KMS-11 (cell line): Measurements from ENCODE around the gene TMEM151B.

Source experiments
- H2AFZ ChIP-seq: fragments of 200-600 bp; sonication (generic); 2 replicates; pipeline ENCODE4 v1.6.1; 2016; ENCODE audit warnings: antibody characterized with exemption, mixed run types, low read depth
- H3K27ac ChIP-seq: fragments of 200-600 bp; sonication (generic); 2 replicates; pipeline ENCODE4 v1.6.1; 2016; ENCODE audit warnings: mild to moderate bottlenecking, mixed run types
- H3K27me3 ChIP-seq: fragments of 200-600 bp; sonication (generic); 2 replicates; pipeline ENCODE4 v1.6.1; 2017; ENCODE audit warnings: mild to moderate bottlenecking, low read depth, mixed run types, moderate library complexity; ENCODE audit not compliant: insufficient read depth
- H3K36me3 ChIP-seq: fragments of 200-600 bp; sonication (generic); 2 replicates; pipeline ENCODE4 v1.6.1; 2017; ENCODE audit warnings: mild to moderate bottlenecking, mixed run types; ENCODE audit not compliant: insufficient read depth
- H3K4me1 ChIP-seq: fragments of 200-600 bp; sonication (generic); 2 replicates; pipeline ENCODE4 v1.6.1; 2016; ENCODE audit warnings: mild to moderate bottlenecking, low read depth, mixed run types; ENCODE audit not compliant: poor library complexity, severe bottlenecking
- H3K4me2 ChIP-seq: fragments of 200-600 bp; sonication (generic); 2 replicates; pipeline ENCODE4 v1.7.0; 2016; ENCODE audit warnings: mild to moderate bottlenecking, mixed run types
- H3K4me3 ChIP-seq: fragments of 200-600 bp; sonication (generic); IDR thresholded peaks from 2 replicates; pipeline ENCODE4 v1.6.1; 2017; ENCODE audit warnings: low read depth, low read length, mixed read lengths; ENCODE audit not compliant: insufficient read depth
- H3K79me2 ChIP-seq: fragments of 200-600 bp; sonication (generic); 2 replicates; pipeline ENCODE4 v1.6.1; 2016; ENCODE audit warnings: low read depth, mixed run types; ENCODE audit not compliant: insufficient read depth
- H3K9ac ChIP-seq: fragments of 200-600 bp; sonication (generic); 2 replicates; pipeline ENCODE4 v1.6.1; 2016; ENCODE audit warnings: mild to moderate bottlenecking, mixed run types
- H4K20me1 ChIP-seq: fragments of 200-600 bp; sonication (generic); 2 replicates; pipeline ENCODE4 v1.6.1; 2016; ENCODE audit warnings: mild to moderate bottlenecking, mixed run types; ENCODE audit not compliant: insufficient read depth
- CTCF ChIP-seq: fragments of 200-600 bp; sonication (generic); conservative IDR thresholded peaks from 2 replicates; pipeline ENCODE4 v1.6.1; 2017; ENCODE audit warnings: low read depth, mild to moderate bottlenecking, antibody characterized with exemption, low read length, moderate library complexity, mixed read lengths

The TMEM151B gene

GRCh38 chr6:44284121-44284520 lies 13.9 kb downstream of the TMEM151B start:
- no peak overlapping the region for H2AFZ ChIP-seq
- H4K20me1 ChIP-seq, result no peaks in the 10 kb centered on the region
- H3K4me1 ChIP-seq, result no peaks in the 10 kb centered on the region
- TF ChIP-seq CTCF, result no peak
- no peak overlapping the region for H3K9ac ChIP-seq
- no peaks in the 10 kb centered on the region for H3K79me2 ChIP-seq
- no peak overlapping the region for H3K4me3 ChIP-seq
- H3K27ac ChIP-seq, result no peak overlapping the region
- no peaks in the 10 kb centered on the region for H3K36me3 ChIP-seq
- H3K4me2 ChIP-seq, result no peak overlapping the region
- H3K27me3 ChIP-seq, result peaks cover 75% of the 10 kb centered on the region

- Histone ChIP-seq H3K9ac (no peak overlapping the region), H3K4me2 (no peak overlapping the region), H3K79me2 (no peaks in the 10 kb centered on the region), H3K36me3 (no peaks in the 10 kb centered on the region), H3K4me3 (no peak overlapping the region), H3K27me3 (peaks cover 76% of the 10 kb centered on the region), H3K4me1 (no peaks in the 10 kb centered on the region), H3K27ac (no peak overlapping the region), H4K20me1 (no peaks in the 10 kb centered on the region), H2AFZ (no peak overlapping the region)
- TF ChIP-seq CTCF, result no peak
These were observed 14.6 kb downstream of the TMEM151B start for GRCh38 chr6:44284867-44285266.

GRCh38 chr6:44285552-44286284 lies 15.5 kb downstream of the TMEM151B start:
- Histone ChIP-seq H4K20me1 (no peaks in the 10 kb centered on the region), H3K27ac (no peak overlapping the region), H3K4me2 (no peak overlapping the region), H3K9ac (no peak overlapping the region), H3K79me2 (no peaks in the 10 kb centered on the region), H3K36me3 (no peaks in the 10 kb centered on the region), H3K4me1 (no peaks in the 10 kb centered on the region), H3K27me3 (peaks cover 76% of the 10 kb centered on the region), H2AFZ (no peak overlapping the region), H3K4me3 (no peak overlapping the region)
- no peak for TF ChIP-seq CTCF

- no peak overlapping the region for H2AFZ ChIP-seq
- H3K79me2 ChIP-seq, result no peaks in the 10 kb centered on the region
- H3K36me3 ChIP-seq, result no peaks in the 10 kb centered on the region
- no peak for TF ChIP-seq CTCF
- H4K20me1 ChIP-seq, result no peaks in the 10 kb centered on the region
- no peak overlapping the region for H3K9ac ChIP-seq
- peaks cover 76% of the 10 kb centered on the region for H3K27me3 ChIP-seq
- H3K4me3 ChIP-seq, result no peak overlapping the region
- no peak overlapping the region for H3K27ac ChIP-seq
- H3K4me1 ChIP-seq, result no peaks in the 10 kb centered on the region
- no peak overlapping the region for H3K4me2 ChIP-seq
These were observed 16.0 kb downstream of the TMEM151B start for GRCh38 chr6:44286285-44286565.
